LoVo (cell line): ENCODE results near the gene SIK3.

ENCODE experiments used
- DNase-seq: peaks from one replicate; pipeline ENCODE4 v3.0.0-alpha.2; 2016; ENCODE audit warnings: low spot score

The SIK3 gene

GRCh38 chr11:116969694-116970093, 128.5 kb downstream of the SIK3 start:
- no peak for DNase-seq

- no peak for DNase-seq
These were observed 134.0 kb downstream of the SIK3 start for GRCh38 chr11:116964269-116964668.

GRCh38 chr11:116963813-116964212, 134.4 kb downstream of the SIK3 start:
- DNase-seq, result no peak

- DNase-seq, result no peak
These were observed 136.1 kb downstream of the SIK3 start for GRCh38 chr11:116962108-116962507.

GRCh38 chr11:116960930-116961329, 137.3 kb downstream of the SIK3 start:
- no peak for DNase-seq

- no peak for DNase-seq
These were observed 140.0 kb downstream of the SIK3 start for GRCh38 chr11:116958246-116958645.

GRCh38 chr11:116955949-116956348, 142.3 kb downstream of the SIK3 start:
- no peak for DNase-seq

GRCh38 chr11:116955548-116955947, 142.7 kb downstream of the SIK3 start:
- no peak for DNase-seq

- DNase-seq, result no peak
These were observed 144.5 kb downstream of the SIK3 start for GRCh38 chr11:116953530-116954285.

- DNase-seq, result no peak
These were observed 146.5 kb downstream of the SIK3 start for GRCh38 chr11:116951762-116952161.

- no peak for DNase-seq
These were observed 148.0 kb downstream of the SIK3 start for GRCh38 chr11:116950210-116950609.

- DNase-seq, result peak; percentile 66
These were observed 149.8 kb downstream of the SIK3 start for GRCh38 chr11:116948391-116948790.

- no peak for DNase-seq
These were observed 151.8 kb downstream of the SIK3 start for GRCh38 chr11:116946414-116946813.

- DNase-seq, result no peak
These were observed 158.7 kb downstream of the SIK3 start for GRCh38 chr11:116939499-116939898.

GRCh38 chr11:116938471-116939070, 159.7 kb downstream of the SIK3 start:
- DNase-seq, result no peak

- DNase-seq, result no peak
These were observed 161.3 kb downstream of the SIK3 start for GRCh38 chr11:116936754-116937446.

- no peak for DNase-seq
These were observed 162.7 kb downstream of the SIK3 start for GRCh38 chr11:116935514-116935913.

GRCh38 chr11:116935089-116935488, 163.1 kb downstream of the SIK3 start:
- DNase-seq, result no peak

- no peak for DNase-seq
These were observed 164.3 kb downstream of the SIK3 start for GRCh38 chr11:116933961-116934360.

GRCh38 chr11:116932181-116932580, 166.0 kb downstream of the SIK3 start:
- no peak for DNase-seq

GRCh38 chr11:116931206-116931953, 166.8 kb downstream of the SIK3 start:
- no peak for DNase-seq

- no peak for DNase-seq
These were observed 167.6 kb downstream of the SIK3 start for GRCh38 chr11:116930586-116930985.
